ENCODE data around the gene MARK4.

Gene MARK4

GRCh38 chr19:45351401-45351952 is 100.4 kb downstream of the MARK4 start:
- Histone ChIP-seq H3K9me2 (replicated peaks; ENCODE audit: insufficient read depth, low read length) (no peaks in the 10 kb centered on the region), H3F3A (ENCODE audit: insufficient read depth) (no peaks in the 10 kb centered on the region), H3K79me2 (ENCODE audit: insufficient read depth, low read length) (no peaks in the 10 kb centered on the region), H3K27ac (ENCODE audit: low read depth, low read length) (no peak overlapping the region), H3K27me3 (ENCODE audit: low read length) (no peaks in the 10 kb centered on the region), H4K20me1 (ENCODE audit: low read depth, low read length) (no peaks in the 10 kb centered on the region), H2AFZ (ENCODE audit: low read depth, low read length, severe bottlenecking) (no peak overlapping the region), H3K4me3 (ENCODE audit: insufficient read depth, low read length, poor library complexity, severe bottlenecking) (no peak overlapping the region), H3K9ac (ENCODE audit: low read length) (no peak overlapping the region), H3K4me2 (ENCODE audit: low read depth, low read length, poor library complexity, severe bottlenecking) (no peak overlapping the region), H3K9me3 (ENCODE audit: insufficient read depth, low read length) (no peaks in the 10 kb centered on the region), H3K36me3 (ENCODE audit: low read length) (no peaks in the 10 kb centered on the region)
- no peak for TF ChIP-seq EZH2phosphoT487 (conservative IDR thresholded peaks at IDR 0.05; ENCODE audit: low read length)
- TF ChIP-seq CTCF (IDR thresholded peaks at IDR 0.05; ENCODE audit: insufficient read depth, low read length, poor library complexity, severe bottlenecking), result no peak

DNA sequence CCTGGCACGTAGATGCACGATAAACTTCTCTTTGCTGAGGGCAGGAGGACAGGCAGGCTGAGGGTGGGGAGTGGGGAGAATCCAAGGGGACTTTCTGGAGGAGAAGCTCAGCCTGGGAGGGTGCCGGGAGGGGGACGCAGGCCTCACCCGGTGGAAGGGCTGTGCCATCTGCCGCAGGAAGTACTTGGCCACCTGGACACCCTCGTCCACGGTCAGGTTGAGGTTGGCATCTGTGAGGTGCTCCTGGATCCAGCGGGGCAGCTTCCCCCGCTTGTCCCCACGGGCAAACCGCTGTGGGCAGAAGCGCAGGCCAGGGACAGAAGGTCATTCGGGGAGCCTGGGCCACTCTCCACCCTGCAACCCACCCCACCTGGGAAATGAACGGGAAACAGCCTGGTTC is 101.0 kb downstream of the MARK4 start:
- no peak for TF ChIP-seq CTCF (IDR thresholded peaks at IDR 0.05; ENCODE audit: insufficient read depth, low read length, poor library complexity, severe bottlenecking)
- no peak for TF ChIP-seq EZH2phosphoT487 (conservative IDR thresholded peaks at IDR 0.05; ENCODE audit: low read length)
- Histone ChIP-seq H3K36me3 (ENCODE audit: low read length) (no peaks in the 10 kb centered on the region), H3F3A (ENCODE audit: insufficient read depth) (no peaks in the 10 kb centered on the region), H3K9me2 (replicated peaks; ENCODE audit: insufficient read depth, low read length) (no peaks in the 10 kb centered on the region), H3K9ac (ENCODE audit: low read length) (no peak overlapping the region), H3K4me2 (ENCODE audit: low read depth, low read length, poor library complexity, severe bottlenecking) (no peak overlapping the region), H3K4me3 (ENCODE audit: insufficient read depth, low read length, poor library complexity, severe bottlenecking) (no peak overlapping the region), H3K27me3 (ENCODE audit: low read length) (no peaks in the 10 kb centered on the region), H4K20me1 (ENCODE audit: low read depth, low read length) (no peaks in the 10 kb centered on the region), H3K27ac (ENCODE audit: low read depth, low read length) (no peak overlapping the region), H2AFZ (ENCODE audit: low read depth, low read length, severe bottlenecking) (no peak overlapping the region), H3K9me3 (ENCODE audit: insufficient read depth, low read length) (no peaks in the 10 kb centered on the region), H3K79me2 (ENCODE audit: insufficient read depth, low read length) (no peaks in the 10 kb centered on the region)

DNA sequence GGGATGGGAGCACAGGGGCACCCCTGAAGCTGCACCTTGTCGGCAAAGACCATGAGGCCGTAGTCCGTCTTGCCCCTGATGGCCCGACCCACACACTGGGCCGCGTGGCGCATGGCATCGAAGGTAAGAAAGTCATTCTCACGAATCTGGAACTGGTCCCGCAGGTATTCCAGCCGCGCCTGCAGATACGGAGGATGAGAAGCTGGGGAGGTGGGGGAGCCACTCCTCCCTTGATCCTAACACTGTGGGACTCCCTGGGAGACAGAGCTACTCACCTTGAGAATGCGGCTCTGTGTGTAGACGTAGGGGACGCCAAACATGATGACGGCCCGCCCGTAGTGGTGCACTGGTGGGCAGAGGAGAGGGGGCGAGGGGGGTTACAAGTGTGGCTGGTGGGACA is 101.4 kb downstream of the MARK4 start:
- Histone ChIP-seq H3K9me3 (ENCODE audit: insufficient read depth, low read length) (no peaks in the 10 kb centered on the region), H3K36me3 (ENCODE audit: low read length) (no peaks in the 10 kb centered on the region), H4K20me1 (ENCODE audit: low read depth, low read length) (no peaks in the 10 kb centered on the region), H3K27me3 (ENCODE audit: low read length) (no peaks in the 10 kb centered on the region), H3F3A (ENCODE audit: insufficient read depth) (no peaks in the 10 kb centered on the region), H3K9me2 (replicated peaks; ENCODE audit: insufficient read depth, low read length) (no peaks in the 10 kb centered on the region), H3K79me2 (ENCODE audit: insufficient read depth, low read length) (no peaks in the 10 kb centered on the region), H2AFZ (ENCODE audit: low read depth, low read length, severe bottlenecking) (no peak overlapping the region), H3K4me3 (ENCODE audit: insufficient read depth, low read length, poor library complexity, severe bottlenecking) (no peak overlapping the region), H3K9ac (ENCODE audit: low read length) (no peak overlapping the region), H3K4me2 (ENCODE audit: low read depth, low read length, poor library complexity, severe bottlenecking) (no peak overlapping the region), H3K27ac (ENCODE audit: low read depth, low read length) (no peak overlapping the region)
- no peak for TF ChIP-seq EZH2phosphoT487 (conservative IDR thresholded peaks at IDR 0.05; ENCODE audit: low read length)
- TF ChIP-seq CTCF (IDR thresholded peaks at IDR 0.05; ENCODE audit: insufficient read depth, low read length, poor library complexity, severe bottlenecking), result no peak

Measured in SU-DHL-6 (cell line).